Measurements from ENCODE around the gene AMY2B.
"Not testable (repeated sequence)": the region's sequence is repeated elsewhere in the genome, so short reads cannot be mapped to it uniquely, and the experiment has no call there.

AMY2B gene

DNA sequence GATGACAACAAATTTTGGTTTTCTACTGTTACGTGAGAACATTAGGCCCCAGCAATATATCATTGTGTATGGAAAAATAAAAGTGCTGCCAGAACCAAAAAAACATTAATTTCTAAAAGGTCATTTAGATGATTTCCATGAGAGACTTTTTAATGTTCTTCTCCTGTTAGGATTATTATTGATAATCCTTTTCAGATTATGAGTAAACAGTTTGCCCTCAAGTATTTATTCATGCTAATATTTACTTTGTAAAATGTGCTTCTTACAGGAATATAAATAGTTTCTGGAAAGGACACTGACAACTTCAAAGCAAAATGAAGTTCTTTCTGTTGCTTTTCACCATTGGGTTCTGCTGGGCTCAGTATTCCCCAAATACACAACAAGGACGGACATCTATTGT is at the start of gene AMY2B:
AMY2B (plus strand) TSS at position 301 of the 400 bp plus-strand sequence; CDS start at position 315, 14 bp downstream.
- H3K4me3 ChIP-seq, H3K36me3 ChIP-seq, H4K20me1 ChIP-seq, H3K27me3 ChIP-seq, H3K9ac ChIP-seq, H3K4me2 ChIP-seq, H3K27ac ChIP-seq, H3K9me3 ChIP-seq, H3K4me1 ChIP-seq: not testable (repeated sequence)

DNA sequence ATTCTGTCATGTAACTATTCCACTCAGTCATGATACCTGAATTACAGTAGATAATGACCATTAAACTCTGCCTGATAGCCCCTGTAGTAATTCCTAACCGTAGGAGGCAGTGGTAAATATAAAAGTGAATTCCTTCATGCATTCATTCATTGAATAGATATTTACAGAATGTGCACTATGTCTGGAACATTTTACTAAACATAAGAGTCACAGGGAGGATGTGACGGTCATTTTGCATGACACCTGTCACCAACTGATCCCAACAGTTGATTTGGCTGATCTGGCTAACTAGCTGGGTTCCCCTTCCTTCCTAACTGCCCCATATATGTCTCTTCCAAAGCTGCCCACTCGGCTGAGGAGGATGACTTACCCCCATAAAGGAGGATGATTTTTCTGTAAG is 48.0 kb upstream of the AMY2B start:
- no peak overlapping the region for H3K9ac ChIP-seq
- H3K4me3 ChIP-seq: no peak overlapping the region
- no peak for TF ChIP-seq Cebpa-rat (IDR thresholded peaks at IDR 0.05)
- peaks cover 5% of the 10 kb centered on the region; the same call in 1 of the 2 replicates for H3K36me3 ChIP-seq
- H3K4me1 ChIP-seq: peaks cover 26% of the 10 kb centered on the region
- no peak overlapping the region for H3K27ac ChIP-seq
- H4K20me1 ChIP-seq: peaks cover 22% of the 10 kb centered on the region
- H3K4me2 ChIP-seq: no peak overlapping the region
- H3K9me3 ChIP-seq: no peaks in the 10 kb centered on the region
- H3K27me3 ChIP-seq: no peaks in the 10 kb centered on the region

DNA sequence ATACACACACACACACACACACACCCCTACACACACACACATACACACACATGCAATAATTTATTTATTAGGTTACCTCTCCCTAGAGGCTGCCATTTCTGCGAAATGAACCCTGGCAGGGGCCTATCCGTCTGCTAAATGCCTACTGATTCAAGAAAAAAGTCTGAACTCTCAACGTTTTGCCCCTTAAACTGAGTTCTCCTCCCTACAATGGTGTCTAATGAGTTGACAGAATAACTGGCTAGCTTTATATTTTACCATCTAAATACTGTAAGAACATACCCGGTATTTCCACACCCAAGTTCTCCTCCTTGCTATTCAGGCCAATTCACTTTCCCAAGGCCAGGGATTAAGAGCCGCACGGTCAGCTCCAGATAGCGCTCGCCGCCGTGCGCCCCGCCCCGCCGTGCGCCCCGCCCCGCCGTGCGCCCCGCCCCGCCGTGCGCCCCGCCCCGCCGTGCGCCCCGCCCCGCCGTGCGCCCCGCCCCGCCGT is 46.2 kb upstream of the AMY2B start:
- peaks cover 35% of the 10 kb centered on the region for H4K20me1 ChIP-seq
- peak overlapping the region; percentile 83 for H3K4me2 ChIP-seq
- H3K9me3 ChIP-seq: no peaks in the 10 kb centered on the region
- peaks cover 21% of the 10 kb centered on the region for H3K36me3 ChIP-seq
- H3K27me3 ChIP-seq: no peaks in the 10 kb centered on the region
- H3K4me3 ChIP-seq: peak overlapping the region; percentile 61
- no peak for TF ChIP-seq Cebpa-rat (IDR thresholded peaks at IDR 0.05)
- H3K4me1 ChIP-seq: peaks cover 28% of the 10 kb centered on the region
- H3K27ac ChIP-seq: no peak overlapping the region
- peak overlapping the region; percentile 50 for H3K9ac ChIP-seq

DNA sequence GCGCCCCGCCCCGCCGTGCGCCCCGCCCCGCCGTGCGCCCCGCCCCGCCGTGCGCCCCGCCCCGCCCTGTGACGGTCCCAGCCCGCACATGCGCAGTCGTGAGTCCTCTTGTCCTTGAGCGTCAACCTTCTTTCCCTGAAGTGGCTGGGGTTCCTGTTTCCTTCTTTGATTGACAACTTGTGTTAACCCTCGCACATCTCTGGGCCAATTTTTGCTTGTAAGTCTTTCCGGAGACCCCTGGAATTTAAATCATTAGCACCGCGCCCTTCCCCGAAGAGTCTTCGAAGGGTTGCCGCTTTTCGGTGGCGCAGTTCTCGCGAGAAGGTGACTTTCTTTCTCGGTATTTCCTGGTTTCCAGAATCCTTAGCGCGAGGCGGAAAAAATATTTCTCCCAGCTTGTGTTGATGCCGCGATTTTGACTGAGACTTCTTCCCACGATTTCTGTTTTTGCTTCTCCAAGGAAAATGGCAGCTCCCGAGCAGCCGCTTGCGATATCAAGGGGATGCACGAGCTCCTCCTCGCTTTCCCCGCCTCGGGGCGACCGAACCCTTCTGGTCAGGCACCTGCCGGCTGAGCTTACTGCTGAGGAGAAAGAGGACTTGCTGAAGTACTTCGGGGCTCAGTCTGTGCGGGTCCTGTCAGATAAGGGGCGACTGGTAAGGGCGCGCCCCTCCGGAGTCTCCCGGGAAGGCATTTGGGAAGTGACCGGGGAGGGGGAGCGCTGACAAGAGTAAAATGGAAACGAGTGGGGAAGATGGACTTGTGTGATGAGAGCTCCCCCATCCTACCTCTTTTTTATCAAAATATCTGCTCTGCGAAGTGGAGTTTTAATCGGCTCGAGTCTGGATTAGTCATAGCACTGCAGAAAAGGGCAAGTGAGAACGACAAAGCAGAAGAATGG is 45.5 kb upstream of the AMY2B start, which contains the start of gene RNPC3:
RNPC3 (plus strand) TSS at position 93 of the 901 bp plus-strand sequence; CDS start at position 465, 372 bp downstream.
- Histone ChIP-seq H3K4me1 (peaks cover 28% of the 10 kb centered on the region), H3K27ac (peak within 1 kb of the TSS; percentile 89), H3K27me3 (no peaks in the 10 kb centered on the region), H3K9me3 (no peaks in the 10 kb centered on the region), H3K4me3 (peak within 1 kb of the TSS; percentile 97), H3K9ac (peak within 1 kb of the TSS; percentile 94), H4K20me1 (peaks cover 42% of the 10 kb centered on the region), H3K36me3 (peaks cover 28% of the 10 kb centered on the region), H3K4me2 (peak within 1 kb of the TSS; percentile 84)
- no peak for TF ChIP-seq Cebpa-rat (IDR thresholded peaks at IDR 0.05)

DNA sequence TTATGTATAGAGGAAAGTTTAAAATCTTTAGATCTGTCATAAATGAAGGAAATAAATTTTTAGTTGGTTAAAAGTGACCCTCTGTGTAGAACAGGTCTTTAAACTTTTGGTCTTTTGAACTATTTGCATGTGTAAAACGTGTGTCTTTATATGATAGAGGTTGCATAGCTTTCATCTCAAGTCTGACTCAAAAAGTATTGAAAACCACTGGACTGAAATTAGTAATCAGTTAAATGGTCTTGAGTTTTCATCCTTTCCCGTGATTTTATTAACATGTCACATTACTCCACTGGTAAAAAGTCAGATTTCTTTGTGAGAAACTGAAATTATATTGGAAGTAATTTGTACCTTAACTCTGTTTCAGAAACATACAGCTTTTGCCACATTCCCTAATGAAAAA is 44.1 kb upstream of the AMY2B start:
- H3K4me3 ChIP-seq: peak overlapping the region; percentile 97; the same call in 1 of the 2 replicates
- H3K27ac ChIP-seq: no peak overlapping the region

DNA sequence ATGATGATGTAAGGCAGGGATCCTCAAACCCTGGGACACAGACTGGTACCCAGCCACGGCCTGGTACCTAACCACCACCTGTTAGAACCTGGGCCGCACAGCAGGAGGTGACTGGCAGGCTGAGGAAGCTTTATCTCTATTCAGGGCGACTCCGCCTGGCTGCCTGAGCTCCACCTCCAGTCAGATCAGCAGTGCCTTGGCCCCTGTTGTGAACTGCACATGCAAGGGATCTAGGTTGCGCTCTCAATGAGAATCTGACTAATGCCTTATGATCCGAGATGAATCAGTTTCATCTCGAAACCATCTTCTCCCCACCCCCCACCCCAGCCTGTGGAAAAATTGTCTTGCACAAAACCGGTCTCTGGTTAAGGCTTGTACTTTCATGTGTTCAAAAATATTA is 41.6 kb upstream of the AMY2B start:
- Histone ChIP-seq H3K9me3 (no peaks in the 10 kb centered on the region), H3K4me1 (peaks cover 26% of the 10 kb centered on the region), H3K9ac (no peak overlapping the region), H3K36me3 (peaks cover 53% of the 10 kb centered on the region), H3K27me3 (no peaks in the 10 kb centered on the region), H4K20me1 (peaks cover 79% of the 10 kb centered on the region), H3K27ac (no peak overlapping the region), H3K4me3 (no peak overlapping the region), H3K4me2 (no peak overlapping the region)
- no peak for TF ChIP-seq Cebpa-rat (IDR thresholded peaks at IDR 0.05)

More for the DNA sequence above, 44.1 kb upstream of the AMY2B start:
- no peaks in the 10 kb centered on the region for H3K27me3 ChIP-seq
- peaks cover 41% of the 10 kb centered on the region for H3K36me3 ChIP-seq
- H3K4me1 ChIP-seq: peaks cover 28% of the 10 kb centered on the region
- no peak for TF ChIP-seq Cebpa-rat (IDR thresholded peaks at IDR 0.05)
- no peaks in the 10 kb centered on the region for H3K9me3 ChIP-seq
- H3K9ac ChIP-seq: peak overlapping the region; percentile 94; the same call in 1 of the 2 replicates
- peak overlapping the region; percentile 84 for H3K4me2 ChIP-seq
- peaks cover 56% of the 10 kb centered on the region for H4K20me1 ChIP-seq

DNA sequence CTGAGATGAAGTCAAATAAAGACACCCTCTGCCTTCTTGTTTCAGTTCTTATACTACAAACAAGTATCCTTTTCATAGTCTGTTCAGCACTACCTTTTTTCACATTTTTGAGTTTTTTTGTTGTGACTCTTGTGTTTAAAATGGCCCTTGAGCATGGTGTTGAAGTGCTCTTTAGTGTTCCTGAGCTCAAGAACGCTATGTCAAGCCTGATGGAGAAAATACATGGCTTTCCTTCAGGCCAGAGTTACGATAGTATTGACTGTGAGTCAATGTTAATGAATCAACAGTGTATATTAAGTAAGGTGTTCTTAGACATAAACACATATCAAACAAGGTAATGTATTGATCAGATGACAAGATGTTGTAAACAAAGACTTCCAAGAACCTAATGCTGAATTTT is 33.2 kb upstream of the AMY2B start:
- H3K27ac ChIP-seq: no peak overlapping the region
- H3K4me2 ChIP-seq: no peak overlapping the region
- H3K9me3 ChIP-seq: no peaks in the 10 kb centered on the region
- TF ChIP-seq Cebpa-rat (IDR thresholded peaks at IDR 0.05): no peak
- peaks cover 74% of the 10 kb centered on the region for H3K36me3 ChIP-seq
- H3K4me3 ChIP-seq: no peak overlapping the region
- H3K9ac ChIP-seq: no peak overlapping the region
- no peaks in the 10 kb centered on the region for H3K27me3 ChIP-seq
- no peaks in the 10 kb centered on the region for H3K4me1 ChIP-seq
- peaks cover 14% of the 10 kb centered on the region; the same call in 1 of the 2 replicates for H4K20me1 ChIP-seq

DNA sequence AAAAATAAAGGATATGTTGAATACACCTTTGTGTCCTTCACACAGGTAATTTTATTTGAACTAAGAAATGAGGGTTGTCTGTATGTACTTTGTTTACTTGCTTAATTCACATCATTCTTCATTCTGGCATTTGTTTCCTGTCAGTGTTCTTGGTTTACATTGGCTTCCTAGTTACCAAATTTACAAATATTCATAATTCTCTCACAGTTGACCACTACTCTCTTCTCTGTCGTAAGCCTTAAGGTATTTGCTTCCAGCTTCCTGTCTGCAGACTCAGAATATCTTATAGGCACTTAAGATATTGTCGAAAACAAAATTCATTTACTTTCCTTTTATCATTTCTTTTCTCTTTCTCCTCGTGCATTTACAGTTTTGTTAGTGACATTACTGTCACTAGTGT is 30.0 kb upstream of the AMY2B start:
- no peaks in the 10 kb centered on the region for H4K20me1 ChIP-seq
- no peak overlapping the region for H3K9ac ChIP-seq
- peaks cover 75% of the 10 kb centered on the region for H3K36me3 ChIP-seq

DNA sequence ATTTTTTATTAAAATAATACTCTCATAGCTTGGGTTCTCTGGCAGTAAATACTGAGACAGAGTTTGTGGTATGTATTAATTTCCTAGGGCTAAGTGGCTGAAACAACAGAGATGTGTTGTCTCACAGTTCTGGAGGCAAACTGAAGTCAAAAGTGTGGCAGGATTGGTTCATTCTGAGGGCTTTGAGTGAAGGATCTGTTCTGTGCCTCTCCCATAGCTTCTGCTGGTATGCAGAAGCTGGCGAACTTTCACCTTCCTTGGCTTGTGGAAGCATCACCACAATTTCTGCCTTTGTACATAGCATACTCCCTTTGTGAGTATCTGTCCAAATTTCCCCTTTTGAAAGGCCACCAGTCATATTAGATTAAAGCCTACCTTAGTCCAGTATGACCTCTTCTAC is 24.9 kb upstream of the AMY2B start:
- no peak overlapping the region for H3K4me3 ChIP-seq
- H3K36me3 ChIP-seq: peaks cover 73% of the 10 kb centered on the region
- H3K27ac ChIP-seq: no peak overlapping the region
- no peak overlapping the region for H3K9ac ChIP-seq
- H4K20me1 ChIP-seq: no peaks in the 10 kb centered on the region
- no peak for TF ChIP-seq Cebpa-rat (IDR thresholded peaks at IDR 0.05)
- H3K4me1 ChIP-seq: no peaks in the 10 kb centered on the region
- no peak overlapping the region for H3K4me2 ChIP-seq
- no peaks in the 10 kb centered on the region for H3K9me3 ChIP-seq
- H3K27me3 ChIP-seq: no peaks in the 10 kb centered on the region

More for the DNA sequence above, 30.0 kb upstream of the AMY2B start:
- no peak overlapping the region for H3K4me2 ChIP-seq
- no peak overlapping the region for H3K4me3 ChIP-seq
- H3K4me1 ChIP-seq: no peaks in the 10 kb centered on the region
- H3K27ac ChIP-seq: no peak overlapping the region
- no peaks in the 10 kb centered on the region for H3K9me3 ChIP-seq
- no peak for TF ChIP-seq Cebpa-rat (IDR thresholded peaks at IDR 0.05)
- H3K27me3 ChIP-seq: no peaks in the 10 kb centered on the region

DNA sequence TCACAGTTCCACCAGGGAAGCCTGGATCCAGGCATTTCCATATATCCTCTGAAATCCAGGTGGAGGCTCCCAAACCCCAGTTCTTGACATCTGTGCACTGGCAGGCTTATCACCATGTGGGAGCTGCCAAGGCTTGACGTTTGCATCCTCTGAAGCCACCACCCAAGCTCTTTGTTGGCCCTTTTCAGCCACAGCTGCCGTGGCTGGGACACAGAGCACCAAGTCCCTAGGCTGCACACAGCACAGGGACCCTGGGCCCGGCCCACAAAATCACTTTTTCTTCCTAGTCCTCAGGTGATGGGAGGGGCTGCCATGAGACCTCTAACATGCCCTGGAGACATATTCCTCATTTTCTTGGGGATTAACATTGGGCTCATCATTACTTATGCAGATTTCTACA is 23.5 kb upstream of the AMY2B start:
- no peak overlapping the region for H3K9ac ChIP-seq
- H3K4me3 ChIP-seq: no peak overlapping the region
- peaks cover 74% of the 10 kb centered on the region for H3K36me3 ChIP-seq
- no peak overlapping the region for H3K27ac ChIP-seq
- no peaks in the 10 kb centered on the region for H3K27me3 ChIP-seq
- no peak overlapping the region for H3K4me2 ChIP-seq
- TF ChIP-seq Cebpa-rat (IDR thresholded peaks at IDR 0.05): no peak
- no peaks in the 10 kb centered on the region for H4K20me1 ChIP-seq
- no peaks in the 10 kb centered on the region for H3K9me3 ChIP-seq
- no peaks in the 10 kb centered on the region for H3K4me1 ChIP-seq
